BE2C (cell line): ENCODE measurements around the gene PODXL.

Source experiments
- DNase-seq: peaks from one replicate; pipeline ENCODE4 v3.0.0-alpha.2; 2020
- H3K27me3 ChIP-seq: fragments of 250-450 bp; sonication (Bioruptor Pico); 2 replicates; pipeline ENCODE4 v1.5.1; 2020; ENCODE audit warnings: mild to moderate bottlenecking
- H3K36me3 ChIP-seq: fragments of 250-450 bp; sonication (Bioruptor Pico); 2 replicates; pipeline ENCODE4 v1.5.1; 2020; ENCODE audit warnings: mild to moderate bottlenecking
- H3K4me1 ChIP-seq: fragments of 250-450 bp; sonication (Bioruptor Pico); 2 replicates; pipeline ENCODE4 v1.5.1; 2020
- H3K4me3 ChIP-seq: 2 replicates; pipeline ENCODE4 v1.5.1; 2011; ENCODE audit warnings: low read depth, low read length
- H3K9me3 ChIP-seq: fragments of 250-450 bp; sonication (Bioruptor Pico); 2 replicates; pipeline ENCODE4 v1.5.1; 2020
- CTCF ChIP-seq: IDR thresholded peaks from 2 replicates; pipeline ENCODE4 v1.5.1; 2012; ENCODE audit warnings: mild to moderate bottlenecking, low read depth, low read length

The PODXL gene

DNA sequence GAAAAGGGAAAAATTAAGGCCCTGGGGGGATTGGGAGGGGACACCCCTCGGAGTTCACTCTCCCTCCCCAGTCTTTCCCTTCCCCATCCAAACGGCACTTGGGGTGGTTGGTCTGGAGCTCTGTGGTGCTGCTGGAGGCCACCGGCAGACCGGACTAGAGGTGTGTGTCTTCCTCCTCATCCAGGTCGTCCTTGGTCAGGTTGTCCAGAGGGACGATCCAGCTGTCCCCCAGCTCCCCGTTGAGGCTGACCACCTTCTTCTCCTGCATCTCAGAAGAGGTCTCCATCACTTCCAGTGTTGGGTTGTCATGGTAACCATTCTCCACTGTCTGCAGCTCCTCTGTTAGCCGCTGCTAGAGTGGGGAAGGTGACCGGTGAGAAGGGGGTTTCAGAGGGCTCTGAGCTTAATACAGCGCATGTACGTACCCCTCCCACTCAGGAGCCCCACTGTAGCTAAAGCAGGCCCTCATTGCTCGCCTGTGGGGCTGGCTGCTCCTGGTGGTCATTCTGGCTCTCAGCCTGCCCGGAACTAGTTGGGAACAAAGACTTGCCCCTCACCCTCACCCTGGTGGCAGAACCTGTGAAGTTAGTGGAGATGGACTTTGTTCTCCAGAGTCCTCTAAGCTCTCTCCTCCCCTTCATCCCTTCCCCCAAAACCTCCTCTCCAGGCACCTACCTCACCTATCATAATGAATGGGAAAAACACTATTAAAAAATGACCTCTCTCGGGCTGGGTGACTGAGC, 52.1 kb downstream of the PODXL start:
- DNase-seq = no peak
- H3K36me3 ChIP-seq = no peaks in the 10 kb centered on the region
- H3K4me3 ChIP-seq = no peak overlapping the region
- no peaks in the 10 kb centered on the region for H3K27me3 ChIP-seq
- H3K4me1 ChIP-seq = peaks cover 10% of the 10 kb centered on the region
- no peak for TF ChIP-seq CTCF
- H3K9me3 ChIP-seq = no peaks in the 10 kb centered on the region

- Histone ChIP-seq H3K9me3 (no peaks in the 10 kb centered on the region), H3K4me3 (no peak overlapping the region), H3K36me3 (no peaks in the 10 kb centered on the region), H3K27me3 (no peaks in the 10 kb centered on the region), H3K4me1 (peaks cover 10% of the 10 kb centered on the region)
- no peak for DNase-seq
- no peak for TF ChIP-seq CTCF
Measured at GRCh38 chr7:131503639-131504038, 52.8 kb downstream of the PODXL start.

DNA sequence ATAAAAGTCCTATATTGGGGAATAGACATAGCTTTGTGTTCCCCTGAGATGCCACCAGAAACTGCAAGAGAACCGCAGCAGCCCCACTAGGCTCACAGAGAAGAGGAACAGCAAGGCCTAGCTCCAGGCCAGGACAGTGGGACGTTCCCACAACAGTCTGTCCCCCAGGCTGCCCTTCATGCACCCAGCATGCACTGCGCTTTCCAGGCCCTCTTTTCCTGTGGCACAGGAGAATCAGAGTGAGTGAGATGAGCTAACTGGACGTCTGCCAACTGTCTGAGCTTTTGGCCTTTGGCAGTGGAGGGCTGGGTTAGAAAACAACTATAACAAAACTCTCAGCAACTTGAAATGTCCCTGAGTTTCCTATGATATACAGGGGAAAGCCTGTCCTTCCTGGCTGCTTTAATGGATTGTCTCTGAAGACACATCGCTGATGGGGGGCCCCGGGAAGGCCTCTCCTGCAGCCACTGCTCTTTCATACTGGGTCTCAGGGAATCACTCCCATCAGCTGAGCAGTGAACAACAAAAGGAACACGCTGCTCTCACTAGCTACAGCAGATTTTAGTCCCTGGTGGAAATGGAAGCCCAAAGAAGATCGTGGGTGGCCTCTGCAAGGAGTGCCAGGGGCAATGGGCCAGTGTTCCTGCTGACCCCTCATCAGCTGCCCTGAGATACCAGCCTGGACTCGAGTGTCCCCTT, 53.5 kb downstream of the PODXL start:
- peak; percentile 88 for DNase-seq
- no peak for TF ChIP-seq CTCF
- Histone ChIP-seq H3K27me3 (no peaks in the 10 kb centered on the region), H3K4me1 (peaks cover 10% of the 10 kb centered on the region), H3K9me3 (no peaks in the 10 kb centered on the region), H3K4me3 (no peak overlapping the region), H3K36me3 (peaks cover 3% of the 10 kb centered on the region; the same call in 1 of the 2 replicates)

GRCh38 chr7:131501930-131502685, 54.3 kb downstream of the PODXL start:
- no peak for TF ChIP-seq CTCF
- no peaks in the 10 kb centered on the region for H3K27me3 ChIP-seq
- DNase-seq = no peak
- no peaks in the 10 kb centered on the region for H3K9me3 ChIP-seq
- H3K4me1 ChIP-seq = peaks cover 10% of the 10 kb centered on the region
- no peak overlapping the region for H3K4me3 ChIP-seq
- peaks cover 7% of the 10 kb centered on the region; the same call in 1 of the 2 replicates for H3K36me3 ChIP-seq

GRCh38 chr7:131501422-131501821, 55.0 kb downstream of the PODXL start:
- H3K27me3 ChIP-seq = no peaks in the 10 kb centered on the region
- H3K4me1 ChIP-seq = peaks cover 10% of the 10 kb centered on the region
- no peak for TF ChIP-seq CTCF
- H3K9me3 ChIP-seq = no peaks in the 10 kb centered on the region
- no peak overlapping the region for H3K4me3 ChIP-seq
- no peak for DNase-seq
- H3K36me3 ChIP-seq = peaks cover 7% of the 10 kb centered on the region; the same call in 1 of the 2 replicates
